CD14-positive monocyte (primary cell): ENCODE data around the gene CFAP157. TPM values are rescaled to one million over a fixed set of nuclear protein-coding genes. Genes with fewer than 3 reads are reported as not detected.

Source experiments
- DNase-seq, 3 donors: peaks; one replicate each; pipeline ENCODE4 v3.0.0-alpha.2; 2011 to 2022
- H2AFZ ChIP-seq: 2 replicates; pipeline ENCODE4 v1.6.0; 2012; ENCODE audit warnings: mild to moderate bottlenecking, low read depth, low read length, inconsistent platforms; ENCODE audit not compliant: insufficient read depth, poor library complexity, severe bottlenecking
- H3K27ac ChIP-seq, 2 donors: 1 replicate in 1 of 2; 2 replicates in 1 of 2; pipeline ENCODE4 v1.5.1; 2012 to 2013; ENCODE audit warnings: low read length in 2 of 2, control low read depth in 1 of 2, inconsistent platforms in 1 of 2, low read depth in 1 of 2, mild to moderate bottlenecking in 1 of 2
- H3K27me3 ChIP-seq, 2 donors: one replicate each; pipeline versions ENCODE4 v1.6.0 to v1.6.1; 2011 to 2013; ENCODE audit warnings: low read length in 2 of 2; ENCODE audit not compliant: control insufficient read depth in 2 of 2, insufficient read depth in 2 of 2
- H3K36me3 ChIP-seq, 2 donors: replicated peaks in 1 of 2; 1 replicate in 1 of 2; 2 replicates in 1 of 2; pipeline versions ENCODE4 v1.5.1 to v1.6.1; 2012 to 2013; ENCODE audit warnings: low read length in 2 of 2, control low read depth in 1 of 2, inconsistent platforms in 1 of 2, mild to moderate bottlenecking in 1 of 2; ENCODE audit not compliant: insufficient read depth in 2 of 2, control insufficient read depth in 1 of 2
- H3K4me1 ChIP-seq, 2 donors: 1 replicate in 1 of 2; 2 replicates in 1 of 2; pipeline versions ENCODE4 v1.5.1 to v1.6.1; 2012 to 2013; ENCODE audit warnings: low read length in 2 of 2, control low read depth in 1 of 2, inconsistent platforms in 1 of 2, mild to moderate bottlenecking in 1 of 2, moderate library complexity in 1 of 2; ENCODE audit not compliant: insufficient read depth in 2 of 2, control insufficient read depth in 1 of 2
- H3K4me2 ChIP-seq: replicated peaks from 2 replicates; pipeline ENCODE3; 2012; ENCODE audit warnings: low read length, moderate library complexity, mild to moderate bottlenecking; ENCODE audit not compliant: poor library complexity, severe bottlenecking; ENCODE audit errors: extremely low read depth
- H3K4me3 ChIP-seq, 3 experiments: fragments of 200-600 bp in 1 of 3; sonication (generic) in 1 of 3; replicated peaks in 1 of 3; 1 replicate in 2 of 3; 2 replicates in 1 of 3; pipeline ENCODE4 v1.5.1; 2011 to 2013; ENCODE audit warnings: low read length in 3 of 3, mild to moderate bottlenecking in 3 of 3, control low read depth in 2 of 3, low read depth in 2 of 3, inconsistent platforms in 1 of 3, moderate library complexity in 1 of 3
- H3K79me2 ChIP-seq: 2 replicates; pipeline ENCODE4 v1.6.0; 2012; ENCODE audit warnings: mild to moderate bottlenecking, control low read depth, inconsistent platforms, low read length, moderate library complexity; ENCODE audit not compliant: insufficient read depth
- H3K9ac ChIP-seq: 2 replicates; pipeline ENCODE4 v1.6.0; 2017; ENCODE audit warnings: low read length, mild to moderate bottlenecking; ENCODE audit not compliant: insufficient read depth, poor library complexity, severe bottlenecking
- H3K9me3 ChIP-seq, 2 donors: replicated peaks in 1 of 2; 1 replicate in 1 of 2; 2 replicates in 1 of 2; pipeline versions ENCODE4 v1.5.1 to v1.6.1; 2012 to 2013; ENCODE audit warnings: low read length in 2 of 2, control low read depth in 1 of 2; ENCODE audit not compliant: control insufficient read depth in 1 of 2, insufficient read depth in 1 of 2
- H4K20me1 ChIP-seq: 2 replicates; pipeline ENCODE4 v1.6.0; 2012; ENCODE audit warnings: mild to moderate bottlenecking, low read length, control low read depth, moderate library complexity; ENCODE audit not compliant: insufficient read depth
- H3K27ac Mint-ChIP-seq, 7 donors: one replicate each; pipeline ENCODE4 v1.8.0; 2020; ENCODE audit warnings: mild to moderate bottlenecking in 7 of 7, mixed read lengths in 7 of 7, moderate library complexity in 6 of 7, inconsistent platforms in 2 of 7
- H3K27me3 Mint-ChIP-seq, 3 donors: one replicate each; pipeline ENCODE4 v1.8.0; 2021 to 2022; ENCODE audit warnings: low read depth in 3 of 3, mild to moderate bottlenecking in 3 of 3, mixed read lengths in 3 of 3, moderate library complexity in 3 of 3, inconsistent platforms in 1 of 3
- H3K36me3 Mint-ChIP-seq, 2 donors: one replicate each; pipeline ENCODE4 v1.8.0; 2020; ENCODE audit warnings: mixed read lengths in 2 of 2, inconsistent platforms in 1 of 2, mild to moderate bottlenecking in 1 of 2
- H3K4me1 Mint-ChIP-seq: one replicate; pipeline ENCODE4 v1.8.0; 2020; ENCODE audit warnings: mild to moderate bottlenecking, mixed read lengths
- H3K4me3 Mint-ChIP-seq, 2 donors: one replicate each; pipeline ENCODE4 v1.8.0; 2020; ENCODE audit warnings: mild to moderate bottlenecking in 2 of 2, mixed read lengths in 2 of 2, moderate library complexity in 1 of 2
- H3K9me3 Mint-ChIP-seq, 7 donors: one replicate each; pipeline ENCODE4 v1.8.0; 2020 to 2022; ENCODE audit warnings: mixed read lengths in 7 of 7, mild to moderate bottlenecking in 6 of 7, moderate library complexity in 6 of 7, inconsistent platforms in 2 of 7
- CTCF ChIP-seq: fragments of 200-600 bp; IDR thresholded peaks from one replicate; pipeline ENCODE4 v1.8.0; 2022; ENCODE audit warnings: antibody characterized with exemption, mild to moderate bottlenecking
- WGBS: methylation state at CpG from one replicate; pipeline ENCODE4 v1.1.5; 2013; ENCODE audit warnings: missing lambda C conversion rate; ENCODE audit not compliant: insufficient coverage; 5-methylcytosine and 5-hydroxymethylcytosine counted together
- intact Hi-C, 2 donors: fragments of 100-400 bp; cut with micrococcal nuclease; formaldehyde crosslinking; loops; one replicate each; pipeline versions ENCODE4 v1.15.0 to v1.15.1; 2023
- polyA plus RNA-seq, 3 donors: library from polyadenylated mRNA; depleted of rRNA in 1 of 3; unstranded in 2 of 3; stranded (reverse) in 1 of 3; fragments of 300-500 nt in 2 of 3; fragments of >200 nt in 1 of 3; fragmentation: Illumina TruSeq in 2 of 3; gene quantifications; 1 replicate in 2 of 3; 2 replicates in 1 of 3; pipeline ENCODE4 v1.2.3, GENCODE V29; 2012 to 2021

The CFAP157 gene
- polyA plus RNA-seq, 3 donors, result 0.06 to 0.09 TPM; not detected in 1

GRCh38 chr9:127711831-127712274 lies 5.1 kb downstream of the CFAP157 start:
- Mint-ChIP-seq H3K4me3 (no peak overlapping the region), H3K27me3 (peaks cover 13 to 27% (median 17%) of the 10 kb centered on the region in 3 donors), H3K27ac (no peak overlapping the region), H3K9me3 (peaks cover 2 to 7% (median 5%) of the 10 kb centered on the region in 7 donors), H3K36me3 (peaks cover 2% of the 10 kb centered on the region in 2 donors), H3K4me1 (peaks cover 20% of the 10 kb centered on the region)
- Histone ChIP-seq H2AFZ (no peak overlapping the region), H3K4me1 (peaks cover 19 to 28% of the 10 kb centered on the region in 2 donors), H3K4me3 (no peak overlapping the region), H3K4me2 (no peak overlapping the region), H3K9me3 (peaks cover 0 to 2% of the 10 kb centered on the region in 2 donors), H3K27me3 (peaks cover 0 to 2% of the 10 kb centered on the region in 2 donors), H3K36me3 (no peaks in the 10 kb centered on the region), H3K27ac (no peak overlapping the region), H4K20me1 (no peaks in the 10 kb centered on the region), H3K9ac (no peak overlapping the region), H3K79me2 (no peaks in the 10 kb centered on the region)
- no peak for DNase-seq
- WGBS, result 52% methylated on average over 8 of the region's 11 CpGs
- intact Hi-C loops, result no loop called here
- no peak for TF ChIP-seq CTCF

- H3K4me1 ChIP-seq, result peaks cover 19 to 28% of the 10 kb centered on the region in 2 donors
- no peaks in the 10 kb centered on the region for H3K79me2 ChIP-seq
- Mint-ChIP-seq H3K9me3 (peaks cover 2 to 7% (median 5%) of the 10 kb centered on the region in 7 donors), H3K27me3 (peaks cover 11 to 27% (median 17%) of the 10 kb centered on the region in 3 donors), H3K4me3 (no peak overlapping the region), H3K36me3 (peaks cover 2% of the 10 kb centered on the region in 2 donors), H3K4me1 (peaks cover 18% of the 10 kb centered on the region), H3K27ac (no peak overlapping the region)
- H3K4me2 ChIP-seq, result no peak overlapping the region
- no peaks in the 10 kb centered on the region for H4K20me1 ChIP-seq
- no peak overlapping the region for H3K9ac ChIP-seq
- H3K27me3 ChIP-seq, result peaks cover 0 to 2% of the 10 kb centered on the region in 2 donors
- no peak overlapping the region for H2AFZ ChIP-seq
- peaks cover 0 to 2% of the 10 kb centered on the region in 2 donors for H3K9me3 ChIP-seq
- no peaks in the 10 kb centered on the region for H3K36me3 ChIP-seq
- no peak for DNase-seq
- TF ChIP-seq CTCF, result no peak
- no peak overlapping the region for H3K27ac ChIP-seq
- 92% methylated on average over 10 of the region's 11 CpGs for WGBS
- no peak overlapping the region for H3K4me3 ChIP-seq
- intact Hi-C loops, result no loop called here
Measured at GRCh38 chr9:127712371-127712770, 5.6 kb downstream of the CFAP157 start.
